ENCODE data around the gene MAP3K14.
A peak's percentile ranks its signal among the peaks of the same experiment; 100 is the strongest.

Gene MAP3K14

GRCh38 chr17:45311401-45311759 is 5.4 kb downstream of the MAP3K14 start:
- Mint-ChIP-seq H3K36me3 (ENCODE audit: low read depth) (peaks cover 4% of the 10 kb centered on the region), H3K4me3 (peak overlapping the region in 1 of 3 experiments; percentile 67), H3K27ac (peak overlapping the region in 2 of 3 experiments; percentile 9 to 80), H3K9me3 (no peaks in the 10 kb centered on the region), H3K4me1 (peaks cover 68% of the 10 kb centered on the region), H3K27me3 (ENCODE audit: low read depth) (peaks cover 4% of the 10 kb centered on the region)
- TF ChIP-seq, protein P1, sequence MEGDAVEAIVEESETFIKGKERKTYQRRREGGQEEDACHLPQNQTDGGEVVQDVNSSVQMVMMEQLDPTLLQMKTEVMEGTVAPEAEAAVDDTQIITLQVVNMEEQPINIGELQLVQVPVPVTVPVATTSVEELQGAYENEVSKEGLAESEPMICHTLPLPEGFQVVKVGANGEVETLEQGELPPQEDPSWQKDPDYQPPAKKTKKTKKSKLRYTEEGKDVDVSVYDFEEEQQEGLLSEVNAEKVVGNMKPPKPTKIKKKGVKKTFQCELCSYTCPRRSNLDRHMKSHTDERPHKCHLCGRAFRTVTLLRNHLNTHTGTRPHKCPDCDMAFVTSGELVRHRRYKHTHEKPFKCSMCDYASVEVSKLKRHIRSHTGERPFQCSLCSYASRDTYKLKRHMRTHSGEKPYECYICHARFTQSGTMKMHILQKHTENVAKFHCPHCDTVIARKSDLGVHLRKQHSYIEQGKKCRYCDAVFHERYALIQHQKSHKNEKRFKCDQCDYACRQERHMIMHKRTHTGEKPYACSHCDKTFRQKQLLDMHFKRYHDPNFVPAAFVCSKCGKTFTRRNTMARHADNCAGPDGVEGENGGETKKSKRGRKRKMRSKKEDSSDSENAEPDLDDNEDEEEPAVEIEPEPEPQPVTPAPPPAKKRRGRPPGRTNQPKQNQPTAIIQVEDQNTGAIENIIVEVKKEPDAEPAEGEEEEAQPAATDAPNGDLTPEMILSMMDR (IDR thresholded peaks at IDR 0.05; ENCODE audit: unreplicated experiment in 3 of 3), result peak in 1 of 3 experiments; percentile 11

DNA sequence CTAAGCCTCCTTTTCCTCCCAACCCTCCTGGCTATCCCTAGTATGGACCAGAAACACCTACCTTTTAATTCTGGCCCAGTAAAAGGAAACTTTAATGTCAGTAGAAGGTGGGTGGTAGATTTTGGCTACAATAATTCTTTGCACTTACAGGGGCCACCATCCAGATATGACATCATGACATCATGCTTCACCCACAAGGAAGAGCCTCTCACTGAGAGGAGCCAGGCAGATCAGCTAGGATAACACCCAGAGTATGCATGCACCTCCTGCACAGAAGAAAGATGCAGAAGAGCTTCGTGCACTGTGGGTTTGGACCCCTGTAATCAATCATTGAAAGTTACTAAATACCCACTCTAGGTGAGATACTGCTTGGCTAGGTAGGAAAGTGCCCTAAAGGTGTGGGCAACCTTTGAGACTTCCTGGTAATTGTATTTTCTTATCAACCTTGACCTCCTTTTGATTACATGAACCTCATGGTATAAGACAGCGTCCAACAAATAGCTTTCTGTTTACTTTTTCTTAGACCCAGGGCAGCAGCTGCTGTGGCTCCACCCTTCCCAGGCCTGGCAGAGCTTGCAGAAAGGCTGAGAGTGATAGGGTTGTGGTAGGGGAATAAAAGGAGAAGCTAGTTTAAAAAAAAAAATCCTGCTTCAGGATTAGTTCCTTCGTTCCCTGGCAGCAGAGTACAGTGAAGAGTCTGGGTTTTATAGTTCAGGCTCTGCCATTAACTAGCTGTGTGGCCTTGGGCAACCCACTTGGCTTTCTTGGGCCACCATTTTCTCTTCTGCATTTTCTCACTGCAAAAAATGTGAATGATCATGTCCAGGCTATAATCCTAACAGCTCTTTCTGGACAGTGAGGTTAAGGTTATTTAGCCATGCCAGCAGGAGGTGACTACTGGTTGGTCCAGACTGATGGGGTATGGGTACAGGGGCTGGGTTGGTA is 6.2 kb downstream of the MAP3K14 start:
- Mint-ChIP-seq H3K4me3 (peak overlapping the region in 1 of 3 experiments; percentile 67), H3K9me3 (no peaks in the 10 kb centered on the region), H3K36me3 (ENCODE audit: low read depth) (peaks cover 4% of the 10 kb centered on the region), H3K27ac (peak overlapping the region in 2 of 3 experiments; percentile 42 to 80), H3K27me3 (ENCODE audit: low read depth) (peaks cover 4% of the 10 kb centered on the region), H3K4me1 (peaks cover 67% of the 10 kb centered on the region)
- TF ChIP-seq, protein P1 (IDR thresholded peaks at IDR 0.05; ENCODE audit: unreplicated experiment in 3 of 3), result no peak

DNA sequence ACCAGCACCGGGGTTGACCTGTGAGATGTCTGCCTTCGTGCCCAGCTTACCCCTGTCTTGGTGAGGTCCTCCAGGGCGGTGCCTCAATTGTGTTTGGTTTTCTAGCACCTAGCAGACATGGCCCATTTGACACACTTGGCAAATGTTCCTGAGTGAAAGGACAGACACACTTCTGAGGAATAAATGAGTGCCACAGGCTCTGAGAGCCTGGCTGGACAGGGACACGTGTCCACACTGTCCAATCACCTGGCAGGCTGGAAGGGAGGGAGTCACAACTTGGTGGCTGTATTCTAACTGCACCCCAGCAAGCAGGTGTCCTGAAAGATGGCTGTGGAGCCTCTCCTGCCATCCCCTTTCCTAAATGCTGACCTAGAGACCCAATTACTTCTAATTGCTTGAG is 7.4 kb downstream of the MAP3K14 start:
- Mint-ChIP-seq H3K27ac (no peak overlapping the region), H3K36me3 (ENCODE audit: low read depth) (peaks cover 4% of the 10 kb centered on the region), H3K4me3 (no peak overlapping the region), H3K9me3 (no peaks in the 10 kb centered on the region), H3K27me3 (ENCODE audit: low read depth) (peaks cover 4% of the 10 kb centered on the region), H3K4me1 (peaks cover 55% of the 10 kb centered on the region)
- TF ChIP-seq, protein P1 (IDR thresholded peaks at IDR 0.05; ENCODE audit: unreplicated experiment in 3 of 3), result no peak

DNA sequence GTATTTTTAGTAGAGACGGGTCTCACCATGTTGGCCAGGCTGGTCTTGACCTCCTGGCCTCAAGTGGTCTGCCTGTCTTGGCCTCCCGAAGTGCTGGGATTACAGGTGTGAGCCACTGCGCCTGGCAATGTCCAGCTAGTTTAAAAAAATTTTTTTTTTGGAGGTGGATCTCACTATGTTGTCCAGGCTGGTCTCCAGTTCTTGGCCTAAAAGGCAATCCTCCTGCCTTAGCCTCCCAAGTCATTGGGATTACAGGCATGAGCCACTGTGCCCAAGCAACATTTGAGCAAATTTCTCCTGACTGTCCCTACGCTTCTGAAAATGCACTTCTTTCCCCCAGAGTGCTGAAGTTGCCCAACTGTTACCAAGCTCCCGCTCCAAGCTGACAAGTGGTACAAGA is 8.0 kb downstream of the MAP3K14 start:
- H3K4me1 Mint-ChIP-seq, result peaks cover 50% of the 10 kb centered on the region
- peaks cover 4% of the 10 kb centered on the region for H3K36me3 Mint-ChIP-seq (ENCODE audit: low read depth)
- no peaks in the 10 kb centered on the region for H3K9me3 Mint-ChIP-seq
- no peak overlapping the region for H3K4me3 Mint-ChIP-seq
- no peak overlapping the region for H3K27ac Mint-ChIP-seq
- TF ChIP-seq, protein P1 (IDR thresholded peaks at IDR 0.05; ENCODE audit: unreplicated experiment in 3 of 3), result no peak
- peaks cover 4% of the 10 kb centered on the region for H3K27me3 Mint-ChIP-seq (ENCODE audit: low read depth)

DNA sequence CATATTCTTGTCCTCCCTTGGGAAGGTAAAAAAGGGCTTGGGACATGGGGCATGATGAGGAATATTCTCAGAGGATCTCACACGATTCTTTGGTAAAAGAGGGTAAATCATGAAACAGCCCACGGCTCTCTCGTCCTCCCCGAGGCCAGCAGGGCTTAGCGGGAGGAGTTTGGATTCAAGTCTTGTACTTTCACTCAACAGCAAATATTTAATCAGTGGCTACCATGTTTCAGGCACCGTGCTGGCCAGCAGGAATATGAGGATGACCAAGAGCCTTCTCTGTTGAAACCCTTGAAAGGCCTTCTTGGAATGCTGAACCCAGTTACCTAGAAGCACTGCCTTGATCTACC is 8.8 kb downstream of the MAP3K14 start:
- peaks cover under 1% of the 10 kb centered on the region for H3K27me3 Mint-ChIP-seq (ENCODE audit: low read depth)
- no peak overlapping the region for H3K4me3 Mint-ChIP-seq
- no peak overlapping the region for H3K27ac Mint-ChIP-seq
- H3K9me3 Mint-ChIP-seq, result no peaks in the 10 kb centered on the region
- TF ChIP-seq, protein P1 (IDR thresholded peaks at IDR 0.05; ENCODE audit: unreplicated experiment in 3 of 3), result no peak
- H3K36me3 Mint-ChIP-seq (ENCODE audit: low read depth), result peaks cover 4% of the 10 kb centered on the region
- peaks cover 41% of the 10 kb centered on the region for H3K4me1 Mint-ChIP-seq

Measured in nephron (organoid).